Measurements from ENCODE around the gene CLIC4. TPM values are rescaled to one million over a fixed set of nuclear protein-coding genes. Genes with fewer than 3 reads are reported as not detected.
A peak's percentile ranks its signal among the peaks of the same experiment; 100 is the strongest.
"Not testable (repeated sequence)": the region's sequence is repeated elsewhere in the genome, so short reads cannot be mapped to it uniquely, and the experiment has no call there.

CLIC4 gene
- polyA plus RNA-seq, 2 donors, result 15.3 to 29.8 TPM

- not testable (repeated sequence) for H3K4me1 ChIP-seq (ENCODE audit: control insufficient read depth in 2 of 2, insufficient read depth in 2 of 2, low read length in 1 of 2); H3K9me3 ChIP-seq (ENCODE audit: control insufficient read depth in 2 of 2, insufficient read depth in 1 of 2, low read depth in 1 of 2, low read length in 1 of 2); H3K4me3 ChIP-seq (ENCODE audit: low read depth in 1 of 2, low read length in 2 of 2); H3K36me3 ChIP-seq (ENCODE audit: control insufficient read depth in 2 of 2, insufficient read depth in 2 of 2, low read length in 1 of 2); H3K27me3 ChIP-seq (ENCODE audit: control insufficient read depth in 1 of 2, insufficient read depth in 2 of 2, low read length in 2 of 2)
- H3K27ac ChIP-seq (ENCODE audit: low read depth in 2 of 2, low read length in 1 of 2), result peak overlapping the region in 1 of 2 donors; percentile 21
- 90 to 92% methylated on average over 8 of the region's 8 CpGs for WGBS, 2 donors
These were observed 34.0 kb downstream of the CLIC4 start for GRCh38 chr1:24779199-24779598.

- no peaks in the 10 kb centered on the region for H3K27me3 ChIP-seq (ENCODE audit: control insufficient read depth in 1 of 2, insufficient read depth in 2 of 2, low read length in 2 of 2)
- WGBS, 2 donors, result 94 to 95% methylated on average over 5 of the region's 5 CpGs
- no peak overlapping the region for H3K4me3 ChIP-seq (ENCODE audit: low read depth in 1 of 2, low read length in 2 of 2)
- no peaks in the 10 kb centered on the region for H3K4me1 ChIP-seq (ENCODE audit: control insufficient read depth in 2 of 2, insufficient read depth in 2 of 2, low read length in 1 of 2)
- no peaks in the 10 kb centered on the region for H3K36me3 ChIP-seq (ENCODE audit: control insufficient read depth in 2 of 2, insufficient read depth in 2 of 2, low read length in 1 of 2)
- no peaks in the 10 kb centered on the region for H3K9me3 ChIP-seq (ENCODE audit: control insufficient read depth in 2 of 2, insufficient read depth in 1 of 2, low read depth in 1 of 2, low read length in 1 of 2)
- no peak overlapping the region for H3K27ac ChIP-seq (ENCODE audit: low read depth in 2 of 2, low read length in 1 of 2)
These were observed 34.6 kb downstream of the CLIC4 start for GRCh38 chr1:24779689-24780464.

GRCh38 chr1:24780626-24781025 lies 35.4 kb downstream of the CLIC4 start:
- H3K27me3 ChIP-seq (ENCODE audit: control insufficient read depth in 1 of 2, insufficient read depth in 2 of 2, low read length in 2 of 2); H3K27ac ChIP-seq (ENCODE audit: low read depth in 2 of 2, low read length in 1 of 2); H3K4me1 ChIP-seq (ENCODE audit: control insufficient read depth in 2 of 2, insufficient read depth in 2 of 2, low read length in 1 of 2); H3K9me3 ChIP-seq (ENCODE audit: control insufficient read depth in 2 of 2, insufficient read depth in 1 of 2, low read depth in 1 of 2, low read length in 1 of 2); H3K36me3 ChIP-seq (ENCODE audit: control insufficient read depth in 2 of 2, insufficient read depth in 2 of 2, low read length in 1 of 2); H3K4me3 ChIP-seq (ENCODE audit: low read depth in 1 of 2, low read length in 2 of 2): not testable (repeated sequence)
- WGBS, 2 donors, result 83 to 88% methylated on average over 8 of the region's 8 CpGs

GRCh38 chr1:24782689-24783088 lies 37.4 kb downstream of the CLIC4 start:
- 95 to 98% methylated on average over 2 of the region's 2 CpGs for WGBS, 2 donors
- no peaks in the 10 kb centered on the region for H3K9me3 ChIP-seq (ENCODE audit: control insufficient read depth in 2 of 2, insufficient read depth in 1 of 2, low read depth in 1 of 2, low read length in 1 of 2)
- H3K36me3 ChIP-seq (ENCODE audit: control insufficient read depth in 2 of 2, insufficient read depth in 2 of 2, low read length in 1 of 2), result no peaks in the 10 kb centered on the region
- no peaks in the 10 kb centered on the region for H3K4me1 ChIP-seq (ENCODE audit: control insufficient read depth in 2 of 2, insufficient read depth in 2 of 2, low read length in 1 of 2)
- no peak overlapping the region for H3K4me3 ChIP-seq (ENCODE audit: low read depth in 1 of 2, low read length in 2 of 2)
- no peak overlapping the region for H3K27ac ChIP-seq (ENCODE audit: low read depth in 2 of 2, low read length in 1 of 2)
- no peaks in the 10 kb centered on the region for H3K27me3 ChIP-seq (ENCODE audit: control insufficient read depth in 1 of 2, insufficient read depth in 2 of 2, low read length in 2 of 2)

GRCh38 chr1:24783713-24784112 lies 38.5 kb downstream of the CLIC4 start:
- H3K9me3 ChIP-seq (ENCODE audit: control insufficient read depth in 2 of 2, insufficient read depth in 1 of 2, low read depth in 1 of 2, low read length in 1 of 2), result no peaks in the 10 kb centered on the region
- no peak overlapping the region for H3K4me3 ChIP-seq (ENCODE audit: low read depth in 1 of 2, low read length in 2 of 2)
- WGBS, 2 donors, result 76 to 86% methylated on average over 1 of the region's 1 CpG
- no peaks in the 10 kb centered on the region for H3K4me1 ChIP-seq (ENCODE audit: control insufficient read depth in 2 of 2, insufficient read depth in 2 of 2, low read length in 1 of 2)
- H3K27me3 ChIP-seq (ENCODE audit: control insufficient read depth in 1 of 2, insufficient read depth in 2 of 2, low read length in 2 of 2), result no peaks in the 10 kb centered on the region
- no peaks in the 10 kb centered on the region for H3K36me3 ChIP-seq (ENCODE audit: control insufficient read depth in 2 of 2, insufficient read depth in 2 of 2, low read length in 1 of 2)
- no peak overlapping the region for H3K27ac ChIP-seq (ENCODE audit: low read depth in 2 of 2, low read length in 1 of 2)

- Histone ChIP-seq H3K4me1 (ENCODE audit: control insufficient read depth in 2 of 2, insufficient read depth in 2 of 2, low read length in 1 of 2) (no peaks in the 10 kb centered on the region), H3K27ac (ENCODE audit: low read depth in 2 of 2, low read length in 1 of 2) (no peak overlapping the region), H3K27me3 (ENCODE audit: control insufficient read depth in 1 of 2, insufficient read depth in 2 of 2, low read length in 2 of 2) (no peaks in the 10 kb centered on the region), H3K36me3 (ENCODE audit: control insufficient read depth in 2 of 2, insufficient read depth in 2 of 2, low read length in 1 of 2) (no peaks in the 10 kb centered on the region), H3K4me3 (ENCODE audit: low read depth in 1 of 2, low read length in 2 of 2) (no peak overlapping the region), H3K9me3 (ENCODE audit: control insufficient read depth in 2 of 2, insufficient read depth in 1 of 2, low read depth in 1 of 2, low read length in 1 of 2) (no peaks in the 10 kb centered on the region)
These were observed 40.9 kb downstream of the CLIC4 start for GRCh38 chr1:24786191-24786590.

GRCh38 chr1:24790490-24790889 lies 45.2 kb downstream of the CLIC4 start:
- Histone ChIP-seq H3K4me1 (ENCODE audit: control insufficient read depth in 2 of 2, insufficient read depth in 2 of 2, low read length in 1 of 2) (no peaks in the 10 kb centered on the region), H3K36me3 (ENCODE audit: control insufficient read depth in 2 of 2, insufficient read depth in 2 of 2, low read length in 1 of 2) (no peaks in the 10 kb centered on the region), H3K4me3 (ENCODE audit: low read depth in 1 of 2, low read length in 2 of 2) (no peak overlapping the region), H3K9me3 (ENCODE audit: control insufficient read depth in 2 of 2, insufficient read depth in 1 of 2, low read depth in 1 of 2, low read length in 1 of 2) (no peaks in the 10 kb centered on the region), H3K27me3 (ENCODE audit: control insufficient read depth in 1 of 2, insufficient read depth in 2 of 2, low read length in 2 of 2) (no peaks in the 10 kb centered on the region), H3K27ac (ENCODE audit: low read depth in 2 of 2, low read length in 1 of 2) (no peak overlapping the region)

GRCh38 chr1:24793447-24794129 lies 48.3 kb downstream of the CLIC4 start:
- Histone ChIP-seq H3K4me1 (ENCODE audit: control insufficient read depth in 2 of 2, insufficient read depth in 2 of 2, low read length in 1 of 2) (no peaks in the 10 kb centered on the region), H3K36me3 (ENCODE audit: control insufficient read depth in 2 of 2, insufficient read depth in 2 of 2, low read length in 1 of 2) (no peaks in the 10 kb centered on the region), H3K9me3 (ENCODE audit: control insufficient read depth in 2 of 2, insufficient read depth in 1 of 2, low read depth in 1 of 2, low read length in 1 of 2) (no peaks in the 10 kb centered on the region), H3K4me3 (ENCODE audit: low read depth in 1 of 2, low read length in 2 of 2) (no peak overlapping the region), H3K27me3 (ENCODE audit: control insufficient read depth in 1 of 2, insufficient read depth in 2 of 2, low read length in 2 of 2) (no peaks in the 10 kb centered on the region), H3K27ac (ENCODE audit: low read depth in 2 of 2, low read length in 1 of 2) (no peak overlapping the region)
- 56 to 59% methylated on average over 4 of the region's 4 CpGs for WGBS, 2 donors

- not testable (repeated sequence) for H3K4me1 ChIP-seq (ENCODE audit: control insufficient read depth in 2 of 2, insufficient read depth in 2 of 2, low read length in 1 of 2); H3K27ac ChIP-seq (ENCODE audit: low read depth in 2 of 2, low read length in 1 of 2); H3K36me3 ChIP-seq (ENCODE audit: control insufficient read depth in 2 of 2, insufficient read depth in 2 of 2, low read length in 1 of 2); H3K9me3 ChIP-seq (ENCODE audit: control insufficient read depth in 2 of 2, insufficient read depth in 1 of 2, low read depth in 1 of 2, low read length in 1 of 2); H3K4me3 ChIP-seq (ENCODE audit: low read depth in 1 of 2, low read length in 2 of 2); H3K27me3 ChIP-seq (ENCODE audit: control insufficient read depth in 1 of 2, insufficient read depth in 2 of 2, low read length in 2 of 2)
- 66 to 81% methylated on average over 2 of the region's 2 CpGs for WGBS, 2 donors
These were observed 48.9 kb downstream of the CLIC4 start for GRCh38 chr1:24794130-24794502.

- no peaks in the 10 kb centered on the region for H3K27me3 ChIP-seq (ENCODE audit: control insufficient read depth in 1 of 2, insufficient read depth in 2 of 2, low read length in 2 of 2)
- H3K36me3 ChIP-seq (ENCODE audit: control insufficient read depth in 2 of 2, insufficient read depth in 2 of 2, low read length in 1 of 2), result no peaks in the 10 kb centered on the region
- WGBS, 2 donors, result 89 to 95% methylated on average over 5 of the region's 5 CpGs
- no peaks in the 10 kb centered on the region for H3K9me3 ChIP-seq (ENCODE audit: control insufficient read depth in 2 of 2, insufficient read depth in 1 of 2, low read depth in 1 of 2, low read length in 1 of 2)
- no peak overlapping the region for H3K4me3 ChIP-seq (ENCODE audit: low read depth in 1 of 2, low read length in 2 of 2)
- H3K27ac ChIP-seq (ENCODE audit: low read depth in 2 of 2, low read length in 1 of 2), result no peak overlapping the region
- no peaks in the 10 kb centered on the region for H3K4me1 ChIP-seq (ENCODE audit: control insufficient read depth in 2 of 2, insufficient read depth in 2 of 2, low read length in 1 of 2)
These were observed 50.0 kb downstream of the CLIC4 start for GRCh38 chr1:24795236-24795635.
